Gastrocnemius medialis (tissue), 4 donors: ENCODE data around the gene CDC73.

ENCODE experiments used
- POLR2A ChIP-seq, 2 donors: fragments of 450-650 bp; IDR thresholded peaks; one replicate each; pipeline ENCODE4 v1.6.1; 2017; ENCODE audit warnings: antibody characterized with exemption in 2 of 2, mild to moderate bottlenecking in 2 of 2, moderate library complexity in 2 of 2
- TF ChIP-seq, protein P1 (sequence below), 5 experiments: fragments of 450-650 bp in 3 of 5; fragments of 200-600 bp in 2 of 5; sonication (generic) in 2 of 5; IDR thresholded peaks in 4 of 5; conservative IDR thresholded peaks in 1 of 5; 1 replicate in 4 of 5; 2 replicates in 1 of 5; pipeline ENCODE4 v1.5.1; 2016 to 2019; ENCODE audit warnings: antibody characterized with exemption in 5 of 5, mild to moderate bottlenecking in 3 of 5, moderate library complexity in 3 of 5

DNA sequence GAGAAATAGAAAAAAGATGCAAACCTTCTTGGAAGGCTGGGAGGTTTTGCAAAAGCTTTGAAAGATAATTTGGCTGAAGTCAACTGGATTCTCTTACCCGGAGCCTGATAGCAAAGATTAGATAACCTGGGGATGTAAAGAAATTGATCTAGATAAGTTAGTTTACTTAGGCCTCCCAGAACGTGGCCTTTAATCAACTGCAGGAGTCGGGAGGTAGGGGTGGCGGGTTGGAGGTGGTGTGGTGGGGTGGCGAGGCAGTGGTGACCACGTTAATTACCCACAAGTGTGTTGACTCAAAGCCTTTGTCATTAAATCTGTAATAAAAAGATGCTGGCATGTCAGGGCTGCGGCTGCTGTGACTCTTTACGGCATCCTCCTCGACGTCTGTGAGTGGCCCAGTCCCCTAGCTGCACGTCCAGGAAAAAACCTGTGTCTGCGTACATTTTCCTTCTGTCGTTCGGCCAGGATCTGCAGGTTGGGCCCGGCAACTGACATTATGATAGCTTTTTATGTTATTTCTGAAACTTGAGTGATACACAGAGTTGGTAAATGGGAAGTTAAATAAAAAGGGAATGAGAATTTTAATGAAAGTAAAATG, 115.6 kb downstream of the CDC73 start:
- TF ChIP-seq, protein P1, sequence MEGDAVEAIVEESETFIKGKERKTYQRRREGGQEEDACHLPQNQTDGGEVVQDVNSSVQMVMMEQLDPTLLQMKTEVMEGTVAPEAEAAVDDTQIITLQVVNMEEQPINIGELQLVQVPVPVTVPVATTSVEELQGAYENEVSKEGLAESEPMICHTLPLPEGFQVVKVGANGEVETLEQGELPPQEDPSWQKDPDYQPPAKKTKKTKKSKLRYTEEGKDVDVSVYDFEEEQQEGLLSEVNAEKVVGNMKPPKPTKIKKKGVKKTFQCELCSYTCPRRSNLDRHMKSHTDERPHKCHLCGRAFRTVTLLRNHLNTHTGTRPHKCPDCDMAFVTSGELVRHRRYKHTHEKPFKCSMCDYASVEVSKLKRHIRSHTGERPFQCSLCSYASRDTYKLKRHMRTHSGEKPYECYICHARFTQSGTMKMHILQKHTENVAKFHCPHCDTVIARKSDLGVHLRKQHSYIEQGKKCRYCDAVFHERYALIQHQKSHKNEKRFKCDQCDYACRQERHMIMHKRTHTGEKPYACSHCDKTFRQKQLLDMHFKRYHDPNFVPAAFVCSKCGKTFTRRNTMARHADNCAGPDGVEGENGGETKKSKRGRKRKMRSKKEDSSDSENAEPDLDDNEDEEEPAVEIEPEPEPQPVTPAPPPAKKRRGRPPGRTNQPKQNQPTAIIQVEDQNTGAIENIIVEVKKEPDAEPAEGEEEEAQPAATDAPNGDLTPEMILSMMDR (IDR thresholded peaks at IDR 0.05 in 4 of 5, conservative IDR thresholded peaks at IDR 0.05 in 1 of 5) = no peak
- no peak for TF ChIP-seq POLR2A (IDR thresholded peaks at IDR 0.05)
